ENCODE results near the gene PLSCR2.
A peak's percentile ranks its signal among the peaks of the same experiment; 100 is the strongest.
"Not testable (repeated sequence)": the region's sequence is repeated elsewhere in the genome, so short reads cannot be mapped to it uniquely, and the experiment has no call there.

The PLSCR2 gene

DNA sequence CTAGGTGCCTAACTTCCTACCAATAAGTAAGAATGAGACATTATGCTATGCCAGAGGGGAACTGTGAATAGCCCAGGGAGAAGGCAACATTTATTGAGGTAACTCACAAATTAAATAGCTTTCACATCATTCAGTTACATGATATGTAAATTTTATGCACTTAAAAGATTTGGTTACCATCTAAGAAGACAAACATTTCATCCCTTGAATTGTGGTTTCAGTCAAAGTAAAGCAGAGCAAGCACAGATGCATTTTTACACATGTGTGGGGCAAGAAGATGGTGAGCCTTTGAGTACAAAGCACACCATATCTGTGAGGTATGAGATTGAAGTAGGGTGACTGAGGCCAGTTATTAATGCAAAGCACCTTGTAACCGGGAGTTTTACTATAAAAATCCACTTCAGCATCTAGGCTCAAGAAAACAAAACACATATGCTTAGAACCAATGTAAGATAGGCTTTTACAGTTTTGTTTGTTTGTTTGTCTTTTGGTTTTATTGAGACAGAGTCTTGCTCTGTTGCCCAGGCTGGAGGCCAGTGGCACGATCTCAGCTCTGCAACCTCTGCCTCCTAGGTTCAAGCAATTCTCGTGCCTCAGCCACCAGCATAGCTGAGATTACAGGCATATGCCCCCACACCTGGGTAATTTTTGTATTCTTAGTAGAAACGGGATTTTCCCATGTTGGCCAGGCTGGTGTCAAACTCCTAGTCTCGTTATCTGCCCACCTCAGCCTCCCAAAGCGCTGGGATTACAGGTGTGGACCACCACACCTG lies 3.5 kb downstream of the PLSCR2 start:
- TF ChIP-seq CTCF (conservative IDR thresholded peaks at IDR 0.05; ENCODE audit: low read depth, low read length), result no peak
- no peak overlapping the region for H3K4me3 ChIP-seq (ENCODE audit: low read depth, low read length)
- DNase-seq (ENCODE audit: low read depth), result peak; percentile 11

- TF ChIP-seq CTCF (conservative IDR thresholded peaks at IDR 0.05; ENCODE audit: low read depth, low read length), result no peak
- no peak overlapping the region for H3K4me3 ChIP-seq (ENCODE audit: low read depth, low read length)
- no peak for DNase-seq (ENCODE audit: low read depth)
These were observed 4.6 kb downstream of the PLSCR2 start for GRCh38 chr3:146464783-146465182.

DNA sequence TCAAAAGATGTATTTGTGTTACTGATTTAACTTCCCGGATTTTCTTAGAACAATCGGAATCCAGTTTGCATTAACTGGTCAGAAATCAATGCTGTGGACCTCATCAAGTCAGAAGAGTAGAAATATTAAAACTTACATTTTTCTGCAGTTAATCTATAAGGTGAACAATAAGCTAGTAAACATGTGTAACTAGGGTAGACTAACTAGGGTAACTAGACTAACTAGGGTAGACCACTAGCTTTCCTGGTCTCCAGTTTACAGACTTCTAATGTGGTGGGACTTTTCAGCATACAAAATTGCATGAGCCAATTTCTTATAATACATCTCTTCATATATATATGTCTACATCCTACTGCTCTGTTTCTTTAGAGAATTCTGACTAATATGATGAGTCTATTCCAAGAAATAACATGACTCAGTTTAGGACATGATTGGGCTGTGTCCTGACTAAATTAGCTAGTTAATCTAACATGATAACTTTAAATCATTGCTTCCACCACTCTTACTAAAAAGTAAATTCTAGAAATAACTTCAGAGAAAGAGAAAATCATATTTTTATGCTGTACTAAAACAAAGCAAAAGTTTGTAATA lies 5.3 kb downstream of the PLSCR2 start:
- TF ChIP-seq CTCF (conservative IDR thresholded peaks at IDR 0.05; ENCODE audit: low read depth, low read length), result no peak

GRCh38 chr3:146454796-146455195 lies 14.6 kb downstream of the PLSCR2 start:
- no peak overlapping the region for H3K4me3 ChIP-seq (ENCODE audit: low read depth, low read length)
- TF ChIP-seq CTCF (conservative IDR thresholded peaks at IDR 0.05; ENCODE audit: low read depth, low read length), result no peak
- DNase-seq (ENCODE audit: low read depth), result peak; percentile 12

More for the DNA sequence above, 5.3 kb downstream of the PLSCR2 start:
- no peak overlapping the region for H3K4me3 ChIP-seq (ENCODE audit: low read depth, low read length)
- DNase-seq (ENCODE audit: low read depth), result peak; percentile 35

DNA sequence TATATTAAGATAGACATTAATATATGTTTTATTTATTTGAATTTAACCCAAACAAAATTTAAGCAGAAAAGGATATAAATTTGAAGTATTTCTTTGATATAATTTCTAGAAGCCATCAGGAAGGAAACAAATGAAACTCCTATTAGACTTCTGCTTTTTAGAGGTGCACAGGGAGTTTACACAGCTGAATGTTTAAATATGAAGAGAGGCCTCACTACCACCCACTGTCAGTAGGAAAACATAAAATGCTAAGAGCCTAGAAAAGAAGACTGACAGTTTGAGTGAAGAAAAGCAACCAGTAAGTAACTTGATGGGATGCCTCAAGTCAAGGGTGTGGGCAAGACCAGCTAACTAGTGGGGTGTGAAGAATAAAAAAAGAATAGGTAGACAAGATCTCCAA lies 19.7 kb downstream of the PLSCR2 start:
- no peak overlapping the region for H3K4me3 ChIP-seq (ENCODE audit: low read depth, low read length)
- peak; percentile 8 for DNase-seq (ENCODE audit: low read depth)
- no peak for TF ChIP-seq CTCF (conservative IDR thresholded peaks at IDR 0.05; ENCODE audit: low read depth, low read length)

GRCh38 chr3:146449076-146449475 lies 20.3 kb downstream of the PLSCR2 start:
- no peak for TF ChIP-seq CTCF (conservative IDR thresholded peaks at IDR 0.05; ENCODE audit: low read depth, low read length)
- no peak overlapping the region for H3K4me3 ChIP-seq (ENCODE audit: low read depth, low read length)
- peak; percentile 14 for DNase-seq (ENCODE audit: low read depth)

DNA sequence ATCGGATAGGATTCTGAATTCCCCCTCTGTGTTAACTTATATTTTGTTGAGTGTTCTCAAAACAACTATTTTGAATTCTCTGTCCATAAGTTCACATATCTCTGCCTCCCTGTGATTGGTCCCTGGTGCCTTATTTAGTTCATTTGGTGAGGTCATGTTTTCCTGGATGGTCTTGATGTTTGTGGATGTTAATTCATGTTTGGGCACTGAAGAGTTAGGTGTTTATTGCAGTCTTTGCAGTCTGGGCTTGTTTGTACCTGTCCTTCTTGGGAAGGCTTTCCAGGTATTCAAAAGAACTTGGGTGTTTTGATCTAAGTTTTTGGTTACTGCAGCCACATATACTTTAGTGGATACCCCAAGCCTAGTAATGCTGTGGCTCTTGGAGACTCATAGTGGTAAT lies 23.3 kb downstream of the PLSCR2 start:
- no peak for DNase-seq (ENCODE audit: low read depth)
- no peak overlapping the region for H3K4me3 ChIP-seq (ENCODE audit: low read depth, low read length)
- no peak for TF ChIP-seq CTCF (conservative IDR thresholded peaks at IDR 0.05; ENCODE audit: low read depth, low read length)

DNA sequence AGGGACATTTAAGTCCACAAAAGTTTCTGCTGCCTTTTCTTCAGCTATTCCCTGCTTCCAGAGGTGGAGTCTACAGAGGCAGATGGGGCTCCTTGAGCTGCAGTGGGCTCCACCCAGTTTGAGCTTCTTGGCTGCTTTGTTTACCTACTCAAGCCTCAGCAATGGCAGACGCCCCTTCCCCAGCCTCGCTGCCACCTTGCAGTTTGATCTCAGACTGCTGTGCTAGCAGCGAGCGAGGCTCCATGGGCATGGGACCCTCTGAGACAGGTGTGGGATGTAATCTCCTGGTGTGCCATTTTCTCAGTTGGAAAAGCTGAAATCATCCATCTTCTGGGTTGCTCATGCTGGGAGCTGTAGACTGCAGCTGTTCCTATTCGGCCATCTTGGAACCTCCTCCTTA lies 29.1 kb downstream of the PLSCR2 start:
- H3K4me3 ChIP-seq (ENCODE audit: low read depth, low read length); DNase-seq (ENCODE audit: low read depth): not testable (repeated sequence)
